MM.1S (cell line): Measurements from ENCODE around the gene BTBD16.

Experiments
- EZH2 ChIP-seq: fragments of 300-600 bp; sonication (generic); optimal IDR thresholded peaks from 2 replicates; pipeline ENCODE3; 2017; ENCODE audit warnings: low read depth, mild to moderate bottlenecking, antibody characterized with exemption, low read length, mixed read lengths
- TF ChIP-seq, protein P1 (sequence below): fragments of 300-600 bp; sonication (generic); IDR thresholded peaks from 2 replicates; pipeline ENCODE4 v1.5.1; 2016; ENCODE audit warnings: antibody characterized with exemption, low read length, mixed read lengths

DNA sequence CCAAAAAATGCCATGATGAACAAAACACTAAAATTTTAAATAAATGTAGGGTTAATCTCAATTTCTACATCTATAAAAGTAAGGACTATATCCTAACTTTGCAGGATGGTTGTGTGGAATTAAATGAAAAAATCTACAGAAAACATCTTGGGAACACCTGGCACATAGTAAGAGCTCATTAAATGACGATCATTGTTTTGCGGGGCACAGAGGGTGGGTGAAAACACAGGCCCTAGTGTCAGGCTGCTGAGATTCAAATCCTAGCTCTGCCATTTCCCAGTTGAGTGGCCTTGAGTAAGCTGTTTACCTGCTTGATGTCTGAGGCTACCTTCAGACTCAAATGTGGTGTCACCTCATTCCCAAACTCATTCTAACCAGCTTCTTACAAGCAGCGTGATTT lies 35.6 kb downstream of the BTBD16 start:
- TF ChIP-seq, protein P1, sequence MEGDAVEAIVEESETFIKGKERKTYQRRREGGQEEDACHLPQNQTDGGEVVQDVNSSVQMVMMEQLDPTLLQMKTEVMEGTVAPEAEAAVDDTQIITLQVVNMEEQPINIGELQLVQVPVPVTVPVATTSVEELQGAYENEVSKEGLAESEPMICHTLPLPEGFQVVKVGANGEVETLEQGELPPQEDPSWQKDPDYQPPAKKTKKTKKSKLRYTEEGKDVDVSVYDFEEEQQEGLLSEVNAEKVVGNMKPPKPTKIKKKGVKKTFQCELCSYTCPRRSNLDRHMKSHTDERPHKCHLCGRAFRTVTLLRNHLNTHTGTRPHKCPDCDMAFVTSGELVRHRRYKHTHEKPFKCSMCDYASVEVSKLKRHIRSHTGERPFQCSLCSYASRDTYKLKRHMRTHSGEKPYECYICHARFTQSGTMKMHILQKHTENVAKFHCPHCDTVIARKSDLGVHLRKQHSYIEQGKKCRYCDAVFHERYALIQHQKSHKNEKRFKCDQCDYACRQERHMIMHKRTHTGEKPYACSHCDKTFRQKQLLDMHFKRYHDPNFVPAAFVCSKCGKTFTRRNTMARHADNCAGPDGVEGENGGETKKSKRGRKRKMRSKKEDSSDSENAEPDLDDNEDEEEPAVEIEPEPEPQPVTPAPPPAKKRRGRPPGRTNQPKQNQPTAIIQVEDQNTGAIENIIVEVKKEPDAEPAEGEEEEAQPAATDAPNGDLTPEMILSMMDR = no peak
- TF ChIP-seq EZH2 = no peak
